NCI-H187 (cell line): ENCODE data around the gene BAHCC1.

Source experiments
- DNase-seq, 2 experiments: peaks; one replicate each; lab custom pipeline; 2025; lab: John Stamatoyannopoulos, UW

BAHCC1 gene

DNA sequence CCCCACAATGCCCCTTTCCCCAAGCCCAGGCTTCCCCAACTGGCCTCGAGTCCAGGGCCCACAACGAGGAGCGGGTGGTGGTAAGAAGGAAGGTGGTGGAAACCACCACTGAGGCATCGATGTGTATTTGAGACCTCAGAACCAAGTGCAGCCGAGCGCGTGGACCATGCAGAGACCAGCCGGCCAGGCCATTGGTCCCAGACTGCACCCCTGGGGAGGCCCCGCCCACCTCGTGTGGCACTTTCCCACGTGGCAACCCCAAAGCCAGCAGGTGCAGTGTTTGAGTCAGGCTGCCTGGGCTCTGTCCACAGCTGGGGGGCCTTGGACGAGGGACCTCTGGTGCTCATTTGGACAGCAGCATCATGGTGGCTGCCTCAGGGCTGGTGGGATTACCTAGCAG, 28.1 kb upstream of the BAHCC1 start:
- DNase-seq, result no peak

- no peak for DNase-seq
Observed at GRCh38 chr17:81368161-81369022, 26.9 kb upstream of the BAHCC1 start.

DNA sequence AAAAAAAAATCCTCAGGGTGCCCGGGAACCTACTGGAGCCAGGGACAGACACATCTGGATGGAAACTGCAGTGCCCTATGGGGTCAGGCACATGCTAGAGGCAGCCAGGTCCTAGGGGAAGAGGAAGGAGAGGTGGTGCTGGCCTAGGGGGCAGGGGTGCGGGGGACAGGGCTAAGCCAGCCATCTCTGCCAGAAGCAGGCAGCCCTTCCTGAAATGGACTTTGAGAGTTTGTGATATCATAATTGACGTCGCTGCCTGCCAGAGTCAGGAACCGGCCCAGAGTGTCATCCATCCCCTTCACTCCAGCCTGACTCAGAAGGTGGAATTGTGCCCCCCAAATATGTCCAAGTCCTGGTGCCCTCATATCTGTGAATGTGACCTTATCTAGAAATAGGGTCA, 25.0 kb upstream of the BAHCC1 start:
- DNase-seq, result no peak

DNA sequence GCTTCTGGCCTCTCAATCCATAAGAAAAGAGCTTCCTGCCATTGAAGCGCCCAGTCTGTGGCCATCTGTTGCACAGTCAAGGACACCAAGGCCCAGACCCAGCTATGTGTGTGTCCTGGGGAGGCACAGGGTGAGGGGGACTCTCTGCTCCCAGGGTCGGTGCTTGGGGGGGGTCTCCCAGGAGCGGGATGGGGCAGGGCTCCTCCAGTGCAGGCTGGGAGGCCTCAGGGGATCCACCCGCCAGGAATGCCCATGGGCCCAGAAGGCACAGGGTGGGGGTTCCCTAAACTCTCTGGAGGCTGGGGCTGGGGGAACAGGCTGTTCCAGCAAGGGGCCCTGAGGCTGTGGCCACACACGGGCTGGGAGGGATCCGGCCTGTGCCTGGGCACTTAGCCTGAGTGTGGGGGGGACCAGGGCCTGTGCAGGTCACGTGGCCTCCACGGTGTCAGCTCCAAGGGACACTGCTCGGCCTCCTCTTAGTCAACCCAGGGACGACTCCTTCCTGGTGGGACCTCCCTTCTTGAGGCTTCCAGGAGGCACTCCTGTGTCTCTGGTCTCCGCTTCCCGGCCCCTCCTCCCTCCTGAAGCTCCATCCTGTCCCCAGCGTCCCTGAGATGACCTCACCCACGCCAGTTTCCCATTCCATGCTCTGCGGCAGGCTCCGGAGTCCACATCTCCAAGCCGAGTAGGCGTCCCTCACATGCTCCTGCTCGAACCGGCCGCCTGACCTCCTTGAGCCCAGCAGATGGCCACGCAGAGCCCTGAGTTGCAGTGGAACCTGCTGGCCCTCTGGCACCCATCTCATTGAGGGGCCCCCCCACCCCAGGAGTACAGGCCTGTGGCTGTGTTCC, 23.1 kb upstream of the BAHCC1 start:
- DNase-seq, result no peak

DNA sequence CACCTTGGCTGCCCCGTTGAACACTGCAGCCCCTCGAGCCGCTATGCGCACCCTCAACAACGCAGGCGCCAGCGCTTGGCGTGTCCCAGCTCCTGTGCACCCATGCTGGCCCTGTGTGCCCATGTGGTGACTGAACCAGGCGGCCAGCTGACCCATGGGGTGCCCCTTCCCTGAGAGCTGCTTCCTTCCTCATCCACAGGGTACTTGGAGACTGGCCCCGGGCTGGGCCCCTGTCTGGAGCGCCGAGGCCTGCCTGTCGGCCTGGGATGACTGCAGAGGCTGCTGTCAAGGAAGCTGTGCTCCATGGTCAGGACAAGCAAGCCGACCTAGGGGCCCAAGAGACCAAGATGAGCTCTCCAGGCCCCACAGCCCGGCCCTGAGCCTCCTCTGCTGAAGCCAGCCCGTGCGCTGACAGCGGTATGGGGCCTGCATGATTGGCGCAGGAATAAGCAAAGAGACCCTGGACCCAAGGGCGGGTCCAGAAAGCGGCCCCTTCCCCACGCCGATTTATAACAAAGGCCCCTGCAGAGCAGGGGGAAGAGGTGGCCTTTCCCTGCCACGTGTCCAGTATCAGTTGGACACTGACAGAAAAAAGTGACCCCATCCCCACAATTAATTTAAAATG, 21.6 kb upstream of the BAHCC1 start:
- DNase-seq, result no peak

DNA sequence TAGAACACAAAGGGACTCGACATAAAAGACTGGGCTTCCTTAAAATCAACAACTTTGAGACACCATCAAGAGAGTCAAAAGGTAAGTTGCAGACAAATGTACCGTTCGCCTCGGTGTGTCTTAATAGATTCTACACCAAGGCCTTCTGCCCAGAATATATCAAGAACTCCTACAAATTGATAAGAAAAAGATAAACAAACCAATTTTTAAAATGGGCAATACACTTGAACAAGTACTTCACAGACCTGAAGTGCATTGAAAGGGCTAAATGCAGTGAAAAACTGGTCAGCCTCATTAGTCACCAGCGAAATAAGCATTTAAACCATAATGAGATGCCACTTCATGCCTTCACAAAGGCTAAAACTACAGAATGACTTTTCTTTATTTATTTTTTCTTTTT, 20.4 kb upstream of the BAHCC1 start:
- DNase-seq, result no peak

DNA sequence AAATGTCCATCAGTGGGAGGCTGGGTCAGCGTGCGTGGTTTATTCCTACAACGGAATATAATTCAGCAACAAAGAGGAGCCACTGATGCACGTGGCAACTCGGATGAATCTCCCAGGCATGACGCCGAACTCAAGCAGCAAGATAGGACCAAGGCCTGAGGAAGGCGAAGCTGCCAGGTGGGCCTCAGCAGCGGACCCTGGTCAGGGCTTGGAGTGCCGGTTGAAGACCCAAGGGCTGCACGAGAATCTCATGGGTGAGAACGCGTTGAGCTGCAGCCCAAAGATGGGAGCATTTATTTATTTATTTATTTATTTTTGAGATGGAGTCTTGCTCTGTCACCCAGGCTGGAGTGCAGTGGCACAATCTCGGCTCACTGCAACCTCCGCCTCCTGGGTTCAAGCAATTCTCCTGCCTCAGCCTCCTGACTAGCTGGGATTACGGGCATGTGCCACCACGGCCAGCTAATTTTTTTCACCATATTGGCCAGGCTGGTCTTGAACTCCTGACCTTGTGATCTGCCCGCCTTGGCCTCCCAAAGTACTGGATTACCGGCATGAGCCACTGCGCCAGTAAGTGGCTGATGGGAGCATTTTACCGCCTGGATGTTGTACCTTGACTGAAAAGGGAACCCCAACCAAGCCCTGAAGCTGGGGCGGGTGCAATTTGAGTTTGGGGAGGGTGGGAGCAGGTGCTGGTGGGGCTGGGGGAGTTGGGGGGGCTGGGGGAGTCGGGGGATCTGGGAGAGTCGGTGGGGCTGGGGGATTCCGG, 18.1 kb upstream of the BAHCC1 start:
- no peak for DNase-seq

- DNase-seq, result no peak
Observed at GRCh38 chr17:81378941-81379511, 16.2 kb upstream of the BAHCC1 start.

DNA sequence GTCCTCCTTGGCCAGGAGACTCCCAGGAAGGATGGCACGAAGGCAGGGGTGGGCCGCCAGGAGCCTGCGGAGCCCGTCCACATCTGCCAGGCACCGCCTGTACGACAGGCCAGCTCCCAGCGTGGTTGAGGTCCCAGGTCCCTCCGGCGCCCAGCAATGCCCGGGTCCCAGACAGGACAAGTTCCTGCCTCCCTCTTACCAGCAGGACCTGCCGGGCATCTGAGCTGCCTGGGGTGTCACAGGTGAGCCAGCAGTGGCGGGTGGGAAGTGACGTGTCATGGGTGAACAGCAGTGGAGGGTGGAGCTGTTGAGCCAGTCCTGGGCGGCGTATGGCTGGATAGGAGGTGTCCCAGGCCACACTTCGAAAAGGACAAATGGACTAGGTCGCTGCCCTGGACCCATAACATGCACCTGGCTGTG, 15.7 kb upstream of the BAHCC1 start:
- no peak for DNase-seq

DNA sequence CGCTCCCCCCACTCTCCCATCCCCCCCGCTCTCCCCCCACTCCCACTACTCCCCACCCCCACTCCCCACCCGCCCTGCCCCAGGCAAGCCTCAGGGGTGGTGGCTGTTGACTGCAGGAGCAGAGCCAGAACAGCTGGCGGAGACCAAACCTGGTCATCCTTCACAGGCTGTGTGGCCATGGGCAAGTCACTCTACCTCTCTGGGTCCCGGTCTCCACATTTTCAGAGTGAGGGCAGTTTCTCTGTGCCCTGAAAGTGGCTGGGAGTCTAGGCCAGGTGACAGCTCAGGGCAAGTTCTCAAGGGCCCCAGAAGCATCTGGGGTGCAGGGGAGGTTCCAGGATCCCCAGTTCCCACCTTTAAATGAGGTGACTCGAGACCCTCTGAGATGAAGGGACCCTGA, 15.1 kb upstream of the BAHCC1 start:
- DNase-seq, result no peak

DNA sequence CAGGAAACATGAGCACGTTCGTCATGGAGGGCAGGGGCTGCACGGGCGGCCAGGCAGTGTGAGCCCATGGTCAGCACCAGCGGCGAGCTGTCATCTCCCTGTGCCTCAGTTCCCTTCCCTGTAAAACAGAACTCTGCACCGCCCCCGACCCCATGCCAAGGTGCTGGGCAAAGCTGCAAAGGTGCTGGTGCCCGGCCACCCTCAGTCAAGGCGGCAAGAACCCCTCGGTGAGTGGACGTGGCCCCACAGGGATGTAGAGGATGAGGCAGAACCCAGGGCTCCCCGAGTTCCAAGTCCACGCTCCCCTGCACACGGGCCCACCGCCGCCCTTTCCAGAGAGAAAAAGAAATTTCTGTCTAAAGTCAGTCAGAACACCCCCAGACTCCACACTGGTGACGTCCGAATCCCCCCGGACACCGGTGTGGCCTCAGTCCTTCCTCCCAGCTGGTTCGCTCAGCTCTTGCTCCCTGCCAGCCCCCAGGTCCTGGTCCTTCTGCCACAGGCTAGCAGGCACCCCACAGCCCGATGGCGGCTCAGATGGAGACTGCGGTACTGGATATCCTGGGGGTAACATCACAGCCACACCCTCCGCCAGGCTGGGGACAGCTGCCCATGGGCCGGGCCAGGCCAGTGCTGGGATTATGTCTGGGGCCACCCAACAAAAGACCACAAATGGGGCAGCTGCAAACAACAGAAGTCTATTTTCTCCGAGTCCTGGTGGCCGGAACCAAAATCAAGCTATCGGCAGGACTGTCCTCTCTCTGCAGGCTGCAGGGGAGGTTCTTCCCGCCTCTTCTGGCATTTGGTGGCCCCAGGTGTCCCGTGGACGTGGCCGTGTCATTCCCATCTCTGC, 14.4 kb upstream of the BAHCC1 start:
- DNase-seq, result no peak

- no peak for DNase-seq
Observed at GRCh38 chr17:81381632-81382577, 13.4 kb upstream of the BAHCC1 start.

DNA sequence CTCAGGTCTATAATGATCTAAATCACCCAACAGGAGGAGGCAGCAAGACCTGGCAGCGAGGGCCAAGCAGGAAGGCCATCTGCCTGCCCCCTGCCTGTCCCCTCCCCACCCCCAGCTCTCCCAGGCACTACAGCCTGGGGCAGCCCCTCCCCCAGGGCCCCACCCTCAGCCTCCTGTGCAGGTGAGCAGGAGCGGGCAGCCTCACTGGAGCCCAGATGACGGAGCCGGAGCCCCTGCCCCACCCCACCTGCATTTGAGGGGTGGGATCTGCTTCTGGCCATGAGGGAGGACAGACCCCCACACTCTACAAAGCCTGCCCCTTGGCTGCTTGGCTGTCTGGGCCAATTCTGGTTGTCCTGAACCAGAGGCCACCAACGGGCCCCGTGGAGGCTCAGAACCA, 12.4 kb upstream of the BAHCC1 start:
- no peak for DNase-seq

DNA sequence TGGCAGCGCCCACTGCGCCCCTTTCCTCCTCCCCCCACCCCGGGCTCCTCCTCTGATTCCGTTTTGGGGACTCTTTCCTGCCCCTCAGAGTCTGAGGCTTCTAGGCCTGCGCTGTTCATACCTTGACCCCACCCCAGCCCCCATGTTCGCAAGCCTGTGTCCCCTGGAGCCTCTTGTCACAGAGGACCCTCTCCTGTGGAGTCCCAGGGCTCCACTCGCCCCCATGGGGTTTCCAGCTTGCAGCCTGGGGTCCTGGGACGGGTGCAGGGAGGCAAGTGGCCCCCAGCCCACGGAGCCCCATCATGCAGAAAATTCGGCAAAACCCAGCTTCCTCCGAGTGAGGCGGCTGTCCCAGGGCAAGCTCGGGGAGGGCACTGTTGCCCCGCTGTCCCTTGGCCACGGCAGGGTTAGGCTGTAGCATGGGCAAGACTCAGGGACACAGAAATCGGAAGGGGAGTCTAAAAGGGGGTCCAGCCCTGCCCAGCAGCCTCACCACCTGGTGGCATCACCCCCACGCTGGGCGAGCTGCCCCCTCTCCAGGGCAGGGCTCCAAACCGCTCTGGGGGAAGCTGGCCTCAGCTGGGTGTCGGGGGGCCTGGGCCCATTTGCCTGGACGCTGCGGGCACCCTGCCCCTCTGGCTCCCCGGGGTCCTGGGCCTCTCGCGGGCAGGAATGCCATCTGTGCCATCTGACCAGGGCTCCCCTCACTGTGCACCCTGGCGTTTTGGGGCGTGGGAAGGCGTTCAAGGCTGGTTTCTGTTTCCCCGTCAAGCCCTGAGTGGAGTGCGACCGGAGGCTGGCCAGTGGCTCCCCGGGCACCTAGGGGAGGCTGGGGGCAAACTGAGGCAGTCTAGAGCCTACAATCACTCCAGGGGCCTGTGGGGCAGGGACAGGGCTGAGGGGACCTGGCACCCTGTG, 11.5 kb upstream of the BAHCC1 start:
- no peak for DNase-seq

GRCh38 chr17:81384929-81385319, 10.3 kb upstream of the BAHCC1 start:
- DNase-seq, result no peak

DNA sequence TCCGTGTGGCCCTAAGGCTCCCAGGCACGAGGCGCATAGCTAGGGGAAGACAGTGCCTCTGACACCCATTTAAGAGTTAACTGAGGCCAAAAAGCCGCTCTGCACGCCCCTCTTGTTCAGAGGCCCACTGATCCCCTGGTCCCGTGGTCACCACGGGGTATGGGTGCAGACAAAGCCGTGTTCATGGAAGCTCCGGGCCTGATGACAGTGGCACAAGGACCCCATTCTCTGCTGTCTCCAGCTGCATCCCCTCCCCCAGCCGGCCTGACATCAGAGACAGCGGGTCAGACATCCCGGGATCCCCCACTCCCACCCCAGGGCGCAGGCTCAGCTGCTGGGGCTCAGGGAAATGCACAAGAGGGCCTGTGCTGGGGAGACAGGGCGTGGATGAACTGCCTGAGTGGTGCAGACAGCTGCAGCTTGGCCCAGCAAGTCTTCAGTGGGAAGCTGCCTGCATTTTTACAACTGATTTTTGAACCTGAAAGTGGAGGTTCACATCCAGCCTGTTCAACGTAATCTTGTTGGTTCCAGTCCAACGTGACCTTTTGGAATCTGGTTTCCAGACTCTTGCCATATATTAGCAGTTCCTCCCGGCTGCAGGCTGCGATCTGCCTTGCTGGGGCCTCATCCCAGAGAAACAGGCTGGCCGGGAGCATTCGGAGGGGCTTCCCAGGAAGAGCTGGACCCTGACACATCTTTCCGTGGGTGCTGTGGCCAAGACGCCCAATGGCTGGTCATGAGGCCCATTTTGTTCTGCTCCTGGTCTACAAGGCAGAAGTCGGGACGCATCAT, 9.7 kb upstream of the BAHCC1 start:
- DNase-seq, result no peak

- DNase-seq, result no peak
Observed at GRCh38 chr17:81386141-81386645, 9.1 kb upstream of the BAHCC1 start.
